Measurements from ENCODE around the gene SOAT2.

Gene SOAT2

GRCh38 chr12:53099071-53099882, 4.0 kb upstream of the SOAT2 start:
- Histone ChIP-seq H3K36me3 (peaks cover 20 to 23% (median 22%) of the 10 kb centered on the region in 3 donors), H3K4me3 (peak overlapping the region; percentile 80 to 83), H3K9me3 (no peaks in the 10 kb centered on the region), H3K27me3 (no peaks in the 10 kb centered on the region), H3K27ac (peak overlapping the region; percentile 94 to 97), H3K4me1 (peaks cover 0 to 50% (median 25%) of the 10 kb centered on the region in 4 donors)
- TF ChIP-seq CTCF (IDR thresholded peaks at IDR 0.05): peak; percentile 93 to 96
- intact Hi-C loops (cut with DNase I; ENCODE audit: low total_unique reads): loop anchor here (2.0 kb wide), 2 partner anchors 32 to 60 kb away; no protein-coding TSS in a partner anchor
- peak; percentile 96 for DNase-seq

GRCh38 chr12:53100466-53101151, 2.7 kb upstream of the SOAT2 start:
- no peaks in the 10 kb centered on the region for H3K9me3 ChIP-seq
- peak overlapping the region in 1 of 2 donors; percentile 80 for H3K4me3 ChIP-seq
- peak overlapping the region; percentile 36 to 39 for H3K27ac ChIP-seq
- TF ChIP-seq CTCF (IDR thresholded peaks at IDR 0.05): no peak
- H3K36me3 ChIP-seq: peaks cover 20 to 23% (median 22%) of the 10 kb centered on the region in 3 donors
- intact Hi-C loops (cut with DNase I; ENCODE audit: low total_unique reads): no loop called here
- H3K27me3 ChIP-seq: no peaks in the 10 kb centered on the region
- peak in 1 of 2 donors; percentile 37 for DNase-seq
- peaks cover 0 to 52% (median 25%) of the 10 kb centered on the region in 4 donors for H3K4me1 ChIP-seq

GRCh38 chr12:53101266-53101665, 2.0 kb upstream of the SOAT2 start:
- Histone ChIP-seq H3K9me3 (no peaks in the 10 kb centered on the region), H3K27ac (peak overlapping the region; percentile 36 to 39), H3K27me3 (no peaks in the 10 kb centered on the region), H3K4me3 (no peak overlapping the region), H3K36me3 (peaks cover 20 to 23% (median 22%) of the 10 kb centered on the region in 3 donors), H3K4me1 (peaks cover 0 to 52% (median 22%) of the 10 kb centered on the region in 4 donors)
- TF ChIP-seq CTCF (IDR thresholded peaks at IDR 0.05): no peak
- intact Hi-C loops (cut with DNase I; ENCODE audit: low total_unique reads): no loop called here
- DNase-seq: no peak

- intact Hi-C loops (cut with DNase I; ENCODE audit: low total_unique reads): no loop called here
- H3K4me3 ChIP-seq: no peak overlapping the region
- H3K9me3 ChIP-seq: no peaks in the 10 kb centered on the region
- peaks cover 20 to 23% (median 22%) of the 10 kb centered on the region in 3 donors for H3K36me3 ChIP-seq
- H3K27ac ChIP-seq: no peak overlapping the region
- no peaks in the 10 kb centered on the region for H3K27me3 ChIP-seq
- H3K4me1 ChIP-seq: peaks cover 2 to 52% (median 26%) of the 10 kb centered on the region in 4 donors
- no peak for TF ChIP-seq CTCF (IDR thresholded peaks at IDR 0.05)
- DNase-seq: no peak
These were observed 1.1 kb upstream of the SOAT2 start for GRCh38 chr12:53101931-53102781.

- Histone ChIP-seq H3K36me3 (peaks cover 20 to 23% (median 22%) of the 10 kb centered on the region in 3 donors), H3K27ac (peak overlapping the region in 1 of 2 donors; percentile 10), H3K27me3 (no peaks in the 10 kb centered on the region), H3K4me3 (no peak overlapping the region), H3K4me1 (peaks cover 4 to 56% (median 26%) of the 10 kb centered on the region in 4 donors), H3K9me3 (no peaks in the 10 kb centered on the region)
- intact Hi-C loops (cut with DNase I; ENCODE audit: low total_unique reads): no loop called here
- no peak for DNase-seq
- no peak for TF ChIP-seq CTCF (IDR thresholded peaks at IDR 0.05)
These were observed 597 bp downstream of the SOAT2 start for GRCh38 chr12:53103860-53104305.
